ENCODE data around the gene PPIL1. TPM values are rescaled to one million over a fixed set of nuclear protein-coding genes. Genes with fewer than 3 reads are reported as not detected.

The PPIL1 gene
- total and polyA plus RNA-seq, 10 of the 15 experiments (the other 5 are each of a cell fraction or from before 2014, with no cell fraction given) = 39.5 to 95.8 (median 70.5) TPM

DNA sequence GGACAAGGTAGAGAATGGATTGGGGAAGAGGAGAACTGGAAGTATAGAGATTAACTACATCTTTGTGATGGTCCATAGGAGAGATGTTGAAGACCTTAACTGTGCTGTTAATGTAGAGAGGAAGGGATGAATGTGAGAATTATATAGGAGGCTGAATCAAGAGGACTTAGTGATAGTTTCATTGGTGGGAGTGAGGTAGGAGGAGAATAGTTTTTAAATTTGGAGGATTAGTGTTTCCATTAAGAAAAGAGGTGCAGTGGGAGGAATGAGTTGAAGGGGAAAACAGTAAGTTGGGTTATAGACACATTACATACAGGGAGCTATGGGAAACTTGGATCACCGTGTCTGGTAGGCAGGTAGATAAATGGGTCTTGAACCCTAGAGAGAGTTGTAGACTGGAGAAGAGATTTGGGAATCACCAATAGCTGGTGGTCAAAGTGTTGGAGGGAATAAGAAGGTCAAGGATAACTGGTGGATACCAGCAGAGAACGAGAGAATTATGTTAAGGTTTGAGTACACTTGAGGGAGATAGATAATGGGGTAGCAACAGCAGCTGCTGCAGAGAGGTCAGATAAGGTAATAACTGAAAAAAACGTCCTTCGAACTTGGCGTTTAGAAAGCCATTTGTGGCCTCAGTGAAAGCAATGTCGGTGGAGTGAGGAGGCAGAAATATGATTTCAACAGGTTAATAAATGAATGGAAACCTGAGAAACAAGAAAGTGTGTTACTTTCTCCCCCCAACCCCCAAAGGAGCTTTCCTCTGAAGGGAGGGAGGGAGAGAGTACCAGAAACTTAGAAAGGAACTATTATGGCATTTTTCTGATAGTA, 14.3 kb upstream of the PPIL1 start:
- Histone ChIP-seq H3K79me2 (ENCODE audit: control insufficient read depth, insufficient read depth, low read length) (peaks cover 14% of the 10 kb centered on the region), H3K4me2 (ENCODE audit: control insufficient read depth, insufficient read depth) (no peak overlapping the region; the same call in 1 of the 2 replicates), H3K4me1 (ENCODE audit: control insufficient read depth, insufficient read depth, low read length) (no peaks in the 10 kb centered on the region), H2AFZ (ENCODE audit: control insufficient read depth, low read depth, low read length) (no peak overlapping the region), H3K36me3 (ENCODE audit: control insufficient read depth in 2 of 2, insufficient read depth in 2 of 2, low read length in 1 of 2) (no peaks in the 10 kb centered on the region; a peak in 1 of 4 replicates), H3K9me3 (replicated peaks; ENCODE audit: control insufficient read depth, insufficient read depth, low read length) (no peaks in the 10 kb centered on the region), H4K20me1 (ENCODE audit: control insufficient read depth, insufficient read depth) (no peaks in the 10 kb centered on the region), H3K27me3 (replicated peaks in 1 of 2; ENCODE audit: control insufficient read depth in 2 of 2, insufficient read depth in 2 of 2, low read length in 1 of 2) (no peaks in the 10 kb centered on the region), H3K27ac (ENCODE audit: control insufficient read depth, insufficient read depth) (no peak overlapping the region), H3K4me3 (no peak overlapping the region), H3K9ac (ENCODE audit: control insufficient read depth, insufficient read depth, low read length) (no peak overlapping the region)
- BruUV-seq (replicated peaks) = TSS peak; percentile 18
- in situ Hi-C loops (cut with MboI) (loop anchor here (5.0 kb wide), 1 partner anchor 318 kb away; no protein-coding TSS in a partner anchor), intact Hi-C loops (cut with micrococcal nuclease; ENCODE audit: unreplicated experiment) (loop anchor here (5.0 kb wide), 1 partner anchor 283 kb away; the partner anchor contains the start of gene PIM1)
- DNase-seq (ENCODE audit: low read depth, low spot score) (no peak), FAIRE-seq (no peak), ATAC-seq (peak; percentile 29)
- RAD21 ChIA-PET (ENCODE audit: unreplicated experiment) = interaction anchor here (0.6 to 2.5 kb wide), 8 partner anchors 14 to 283 kb away, joined by 3 to 11 read pairs (median 3); partner anchors contain the start of gene PPIL1
- POLR2A ChIA-PET = interaction anchor here (0.5 to 1.9 kb wide), 9 partner anchors 13 to 1091 kb away, joined by 3 to 10 read pairs (median 4); partner anchors contain the start of gene PPIL1
- TF ChIP-seq RFX5 (IDR thresholded peaks at IDR 0.05; ENCODE audit: low read depth, low read length) (no peak), NR2F1 (conservative IDR thresholded peaks at IDR 0.05) (0 out of 2 replicates have a peak, but pooled peaks have one; percentile 17), EED (IDR thresholded peaks at IDR 0.05; ENCODE audit: low read depth) (no peak), ATF7 (IDR thresholded peaks at IDR 0.05; ENCODE audit: low read depth) (0 out of 2 replicates have a peak, but pooled peaks have one; percentile 16), MEF2B (IDR thresholded peaks at IDR 0.05; ENCODE audit: partially characterized antibody, poor library complexity, severe bottlenecking) (peak; percentile 12), EP300 (IDR thresholded peaks at IDR 0.05; ENCODE audit: borderline replicate concordance in 1 of 2, control insufficient read depth in 1 of 2, low read depth in 2 of 2, low read length in 2 of 2) (0 out of 4 replicates have a peak, but pooled peaks of 1 of the 2 experiments have one; percentile 10), NBN (IDR thresholded peaks at IDR 0.05) (0 out of 2 replicates have a peak, but pooled peaks have one; percentile 35), NFIC (IDR thresholded peaks at IDR 0.05; ENCODE audit: low read depth, low read length) (peak; percentile 27; the same call in 1 of the 2 replicates), JUNB (IDR thresholded peaks at IDR 0.05) (peak; percentile 30; the same call in 1 of the 2 replicates), IKZF2 (IDR thresholded peaks at IDR 0.05) (0 out of 4 replicates have a peak, but pooled peaks of 1 of the 2 experiments have one; percentile 7), RUNX3 (IDR thresholded peaks at IDR 0.05; ENCODE audit: low read length) (peak; percentile 68)
- TF ChIP-seq, protein P1, sequence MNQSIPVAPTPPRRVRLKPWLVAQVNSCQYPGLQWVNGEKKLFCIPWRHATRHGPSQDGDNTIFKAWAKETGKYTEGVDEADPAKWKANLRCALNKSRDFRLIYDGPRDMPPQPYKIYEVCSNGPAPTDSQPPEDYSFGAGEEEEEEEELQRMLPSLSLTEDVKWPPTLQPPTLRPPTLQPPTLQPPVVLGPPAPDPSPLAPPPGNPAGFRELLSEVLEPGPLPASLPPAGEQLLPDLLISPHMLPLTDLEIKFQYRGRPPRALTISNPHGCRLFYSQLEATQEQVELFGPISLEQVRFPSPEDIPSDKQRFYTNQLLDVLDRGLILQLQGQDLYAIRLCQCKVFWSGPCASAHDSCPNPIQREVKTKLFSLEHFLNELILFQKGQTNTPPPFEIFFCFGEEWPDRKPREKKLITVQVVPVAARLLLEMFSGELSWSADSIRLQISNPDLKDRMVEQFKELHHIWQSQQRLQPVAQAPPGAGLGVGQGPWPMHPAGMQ (IDR thresholded peaks at IDR 0.05; ENCODE audit: borderline replicate concordance) = no peak
- TF ChIP-seq, protein P2, sequence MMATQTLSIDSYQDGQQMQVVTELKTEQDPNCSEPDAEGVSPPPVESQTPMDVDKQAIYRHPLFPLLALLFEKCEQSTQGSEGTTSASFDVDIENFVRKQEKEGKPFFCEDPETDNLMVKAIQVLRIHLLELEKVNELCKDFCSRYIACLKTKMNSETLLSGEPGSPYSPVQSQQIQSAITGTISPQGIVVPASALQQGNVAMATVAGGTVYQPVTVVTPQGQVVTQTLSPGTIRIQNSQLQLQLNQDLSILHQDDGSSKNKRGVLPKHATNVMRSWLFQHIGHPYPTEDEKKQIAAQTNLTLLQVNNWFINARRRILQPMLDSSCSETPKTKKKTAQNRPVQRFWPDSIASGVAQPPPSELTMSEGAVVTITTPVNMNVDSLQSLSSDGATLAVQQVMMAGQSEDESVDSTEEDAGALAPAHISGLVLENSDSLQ (IDR thresholded peaks at IDR 0.05) = no peak
- SMC1A ChIA-PET (ENCODE audit: uncharacterized antibody, unreplicated experiment) = interaction anchor here (0.7 to 2.1 kb wide), 9 partner anchors 10 to 129 kb away, joined by 3 to 14 read pairs (median 5); partner anchors contain the start of gene PPIL1
- CTCF ChIA-PET = interaction anchor here (0.6 to 4.1 kb wide), 11 partner anchors 9 to 274 kb away, joined by 3 to 18 read pairs (median 4); partner anchors contain the start of gene FGD2
- WGBS (ENCODE audit: insufficient coverage, insufficient replicate concordance, low lambda C conversion rate, missing lambda C conversion rate) = 28% methylated on average over 6 of the region's 6 CpGs

Measured in GM12878 (cell line).